LoVo (cell line): ENCODE results near the gene GPR82.
"Not testable (repeated sequence)": the region's sequence is repeated elsewhere in the genome, so short reads cannot be mapped to it uniquely, and the experiment has no call there.

Experiments
- DNase-seq: peaks from one replicate; pipeline ENCODE4 v3.0.0-alpha.2; 2016; ENCODE audit warnings: low spot score

The GPR82 gene

GRCh38 chrX:41723826-41724225 is at the start of gene GPR82:
TSS of gene GPR82 (plus strand) at chrX:41724181. CDS start at chrX:41727027, 2,846 bp downstream.
- no peak for DNase-seq

- DNase-seq = not testable (repeated sequence)
Observed at GRCh38 chrX:41676361-41676760, 47.6 kb upstream of the GPR82 start.

GRCh38 chrX:41677183-41678060 is 46.6 kb upstream of the GPR82 start:
- DNase-seq = no peak

GRCh38 chrX:41684138-41684537 is 39.8 kb upstream of the GPR82 start:
- no peak for DNase-seq

- DNase-seq = no peak
Observed at GRCh38 chrX:41684940-41685339, 39.0 kb upstream of the GPR82 start.

GRCh38 chrX:41686788-41687187 is 37.2 kb upstream of the GPR82 start:
- DNase-seq = no peak

GRCh38 chrX:41688156-41688555 is 35.8 kb upstream of the GPR82 start:
- DNase-seq = no peak

- no peak for DNase-seq
Observed at GRCh38 chrX:41688835-41689234, 35.1 kb upstream of the GPR82 start, which contains the start of gene GPR34. TSS of gene GPR34 (plus strand) at chrX:41688973. CDS start at chrX:41695634, 6,661 bp downstream.

- no peak for DNase-seq
Observed at GRCh38 chrX:41689711-41690110, 34.3 kb upstream of the GPR82 start.

- DNase-seq = no peak
Observed at GRCh38 chrX:41692162-41692749, 31.7 kb upstream of the GPR82 start.

- DNase-seq = no peak
Observed at GRCh38 chrX:41693024-41693423, 31.0 kb upstream of the GPR82 start.

GRCh38 chrX:41695426-41695825 is 28.6 kb upstream of the GPR82 start:
- no peak for DNase-seq

GRCh38 chrX:41703574-41704029 is 20.4 kb upstream of the GPR82 start:
- DNase-seq = no peak

- no peak for DNase-seq
Observed at GRCh38 chrX:41705042-41705441, 18.9 kb upstream of the GPR82 start.

GRCh38 chrX:41705680-41706374 is 18.2 kb upstream of the GPR82 start:
- DNase-seq = no peak

- no peak for DNase-seq
Observed at GRCh38 chrX:41707218-41707617, 16.8 kb upstream of the GPR82 start.

GRCh38 chrX:41708486-41708885 is 15.5 kb upstream of the GPR82 start:
- no peak for DNase-seq

- no peak for DNase-seq
Observed at GRCh38 chrX:41711021-41711667, 12.8 kb upstream of the GPR82 start.

- no peak for DNase-seq
Observed at GRCh38 chrX:41716222-41716621, 7.8 kb upstream of the GPR82 start.

- no peak for DNase-seq
Observed at GRCh38 chrX:41716767-41717473, 7.1 kb upstream of the GPR82 start.

- no peak for DNase-seq
Observed at GRCh38 chrX:41718481-41719235, 5.3 kb upstream of the GPR82 start.
